Renal pelvis (tissue), 4 donors: ENCODE measurements around the gene EDAR. TPM values are rescaled to one million over a fixed set of nuclear protein-coding genes. Genes with fewer than 3 reads are reported as not detected.

Experiments
- DNase-seq: peaks from one replicate; pipeline ENCODE4 v3.0.0-alpha.2; 2013
- polyA plus RNA-seq, 3 donors: library from polyadenylated mRNA; unstranded; fragments of 120-200 nt; gene quantifications; one replicate each; pipeline ENCODE4 v1.2.1, GENCODE V29; 2013; ENCODE audit not compliant: insufficient read length in 3 of 3

EDAR gene
- polyA plus RNA-seq, 3 donors = 2.5 to 3.5 (median 3.0) TPM

DNA sequence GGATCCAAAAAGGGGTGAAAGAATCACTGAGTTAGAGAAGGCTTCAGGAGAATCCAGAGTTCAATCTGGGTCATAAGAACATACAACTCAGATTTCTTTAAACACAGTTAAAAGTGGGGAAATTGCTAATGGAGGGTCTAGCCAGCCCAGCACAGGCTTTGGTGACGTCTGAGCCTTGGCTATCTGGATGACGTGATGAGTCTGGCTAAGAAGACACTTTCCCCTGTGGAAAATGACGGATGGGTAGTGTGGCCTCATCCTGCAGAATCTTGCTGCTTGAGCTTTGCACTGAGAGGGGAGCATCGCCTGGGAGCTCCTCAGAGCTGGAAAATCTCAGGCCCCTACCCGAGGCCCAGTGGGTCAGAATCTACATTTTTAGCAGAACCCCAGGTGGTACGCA is 19.2 kb downstream of the EDAR start:
- DNase-seq = no peak

DNA sequence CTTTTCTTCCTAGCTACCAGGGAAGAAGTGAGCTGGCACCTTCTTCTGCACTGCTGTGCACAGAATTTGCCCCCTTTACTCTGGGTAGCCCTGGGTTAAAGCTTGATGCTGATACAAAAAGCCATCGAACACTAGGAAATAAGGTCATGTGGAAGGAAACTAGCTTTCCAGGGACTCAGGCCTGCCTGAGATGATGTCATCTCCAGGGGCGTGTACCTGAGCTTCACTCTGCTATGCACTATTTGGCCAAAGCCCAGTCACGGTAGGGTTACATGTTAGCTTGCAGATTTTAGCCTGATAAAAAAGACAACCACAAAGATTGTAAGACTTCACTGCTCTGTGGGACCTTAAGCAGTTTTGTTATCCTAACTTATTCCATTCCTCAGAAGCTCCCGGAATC is 20.4 kb downstream of the EDAR start:
- DNase-seq = no peak

GRCh38 chr2:108967757-108968156 is 21.3 kb downstream of the EDAR start:
- DNase-seq = no peak

DNA sequence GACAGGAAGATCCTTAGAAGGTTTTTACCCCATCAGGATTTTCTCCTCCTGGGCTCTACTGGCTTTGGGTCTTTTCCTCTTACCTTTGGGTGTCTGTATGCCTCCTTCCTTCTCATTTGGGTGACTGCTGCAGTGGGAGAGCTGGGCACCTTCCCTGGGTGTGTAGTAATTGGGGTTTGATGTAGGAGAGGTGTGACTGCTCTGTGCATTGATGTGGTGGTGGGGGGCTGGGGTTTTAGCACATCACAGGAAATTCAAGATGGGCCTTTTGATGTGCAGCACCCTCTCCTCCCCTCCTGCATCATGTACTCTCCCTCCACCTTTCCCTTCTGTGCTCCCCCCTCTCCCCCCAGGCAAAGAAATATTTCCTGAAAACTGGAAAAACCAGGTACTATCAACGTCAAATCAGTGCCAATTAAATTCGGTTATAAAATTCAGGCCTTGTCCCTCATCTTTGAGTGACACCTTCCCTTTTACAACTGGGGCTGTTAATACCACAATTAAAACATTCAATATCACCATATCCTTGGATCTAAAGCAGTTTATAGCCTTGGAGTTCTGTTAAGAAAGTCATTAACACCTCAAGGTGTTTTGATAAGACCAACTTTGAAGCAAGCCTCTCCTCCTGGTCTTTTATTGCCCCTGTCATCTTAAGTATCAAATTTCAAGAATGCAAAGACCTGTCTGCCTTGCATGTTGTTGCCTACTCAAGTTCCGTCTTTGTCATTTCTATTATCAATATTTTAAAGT is 23.3 kb downstream of the EDAR start:
- DNase-seq = no peak

GRCh38 chr2:108963057-108963456 is 26.0 kb downstream of the EDAR start:
- no peak for DNase-seq

- no peak for DNase-seq
These were observed 27.2 kb downstream of the EDAR start for GRCh38 chr2:108961796-108962195.

GRCh38 chr2:108960006-108960405 is 29.0 kb downstream of the EDAR start:
- DNase-seq = no peak

DNA sequence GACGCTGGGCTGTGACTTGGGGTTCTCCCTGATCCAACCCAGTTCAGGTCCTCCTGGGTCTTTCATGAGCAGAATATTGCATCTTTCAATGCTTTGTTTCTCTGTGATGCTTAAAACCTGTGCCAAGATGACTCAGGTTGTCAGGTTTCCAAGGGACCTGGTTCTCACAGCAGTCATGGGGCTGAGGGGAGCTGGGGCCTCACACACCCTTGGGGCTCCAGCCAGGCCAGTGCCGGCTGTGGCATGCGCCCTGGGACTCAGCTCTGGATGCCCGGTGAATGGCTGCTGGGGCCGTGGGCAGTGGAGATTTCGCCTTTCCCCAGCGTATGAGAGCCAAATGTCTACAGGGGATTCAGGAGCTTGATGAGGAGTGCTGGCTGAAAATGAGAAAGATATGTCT is 29.6 kb downstream of the EDAR start:
- no peak for DNase-seq

- DNase-seq = no peak
These were observed 30.2 kb downstream of the EDAR start for GRCh38 chr2:108958632-108959341.

DNA sequence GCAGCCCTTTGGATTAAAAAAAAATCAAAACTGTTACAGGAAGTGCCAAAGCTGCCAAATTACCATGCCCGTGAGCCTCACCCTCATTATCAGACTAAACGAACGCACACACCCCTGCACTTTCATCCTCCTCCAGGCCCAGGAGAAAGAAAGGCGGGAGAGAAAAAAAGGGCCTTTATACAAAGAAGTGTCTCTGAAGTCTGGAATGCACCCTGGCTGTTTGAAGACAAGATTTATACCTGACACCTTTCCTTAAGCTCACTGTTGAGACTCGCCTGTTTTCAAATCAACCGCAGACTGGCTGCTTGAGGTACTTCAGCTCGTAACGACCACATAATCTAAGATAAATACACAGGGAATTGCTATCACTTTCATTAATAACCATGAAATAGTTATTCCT is 31.0 kb downstream of the EDAR start:
- DNase-seq = no peak

DNA sequence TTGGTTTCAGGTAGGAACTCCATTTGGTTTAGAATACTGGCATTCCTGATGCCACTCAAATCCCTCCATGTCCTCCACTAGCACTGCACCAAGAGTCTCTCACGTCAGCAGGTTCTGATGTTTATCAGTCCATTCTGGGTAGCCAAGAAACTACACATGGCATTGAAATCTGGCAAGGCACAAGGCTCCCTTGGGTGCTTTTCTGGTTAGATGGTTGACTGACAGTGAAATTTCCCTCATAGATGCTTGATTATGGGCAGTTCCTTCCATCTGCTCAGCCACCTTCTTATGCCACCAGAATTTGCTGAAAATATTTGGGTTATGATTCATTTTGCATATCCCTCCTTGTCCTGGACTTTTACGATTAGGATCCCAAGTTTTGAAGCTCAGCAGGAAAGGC is 32.6 kb downstream of the EDAR start:
- DNase-seq = no peak

DNA sequence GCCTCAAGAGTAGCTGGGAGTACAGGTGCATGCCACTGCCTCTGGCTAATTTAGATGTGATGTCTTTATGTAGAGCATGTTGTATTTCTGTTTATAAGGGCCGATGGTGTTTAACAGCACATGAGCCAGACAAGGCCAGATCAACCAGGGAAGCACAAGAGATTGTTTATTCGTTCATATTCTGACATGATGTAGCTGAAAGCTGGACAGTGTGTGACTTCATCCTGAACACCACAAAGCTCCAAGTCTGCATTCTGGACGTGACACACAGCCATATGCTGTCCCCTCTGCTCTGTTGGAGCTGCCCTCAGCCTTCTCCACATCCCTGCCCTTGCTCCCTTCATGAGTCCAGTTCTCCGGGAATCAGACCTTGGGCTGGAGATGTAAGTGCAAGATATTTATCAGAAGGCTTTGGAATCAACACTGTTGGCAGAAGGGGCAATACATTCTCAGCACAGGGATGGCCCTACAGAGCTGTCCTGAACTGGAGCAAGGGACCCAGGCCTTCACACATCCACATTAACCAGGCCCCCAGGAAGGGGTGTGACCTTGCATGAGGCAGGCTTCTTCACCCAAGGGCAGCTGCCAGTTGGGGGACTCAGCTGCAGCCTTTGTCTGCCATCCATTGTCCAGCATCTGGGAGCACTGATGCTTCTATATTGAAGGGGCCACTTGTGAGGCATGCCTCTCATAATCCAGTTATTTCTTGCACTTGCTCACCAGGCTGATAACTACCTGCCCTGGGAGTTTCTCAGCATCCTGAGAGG is 38.5 kb downstream of the EDAR start:
- no peak for DNase-seq

DNA sequence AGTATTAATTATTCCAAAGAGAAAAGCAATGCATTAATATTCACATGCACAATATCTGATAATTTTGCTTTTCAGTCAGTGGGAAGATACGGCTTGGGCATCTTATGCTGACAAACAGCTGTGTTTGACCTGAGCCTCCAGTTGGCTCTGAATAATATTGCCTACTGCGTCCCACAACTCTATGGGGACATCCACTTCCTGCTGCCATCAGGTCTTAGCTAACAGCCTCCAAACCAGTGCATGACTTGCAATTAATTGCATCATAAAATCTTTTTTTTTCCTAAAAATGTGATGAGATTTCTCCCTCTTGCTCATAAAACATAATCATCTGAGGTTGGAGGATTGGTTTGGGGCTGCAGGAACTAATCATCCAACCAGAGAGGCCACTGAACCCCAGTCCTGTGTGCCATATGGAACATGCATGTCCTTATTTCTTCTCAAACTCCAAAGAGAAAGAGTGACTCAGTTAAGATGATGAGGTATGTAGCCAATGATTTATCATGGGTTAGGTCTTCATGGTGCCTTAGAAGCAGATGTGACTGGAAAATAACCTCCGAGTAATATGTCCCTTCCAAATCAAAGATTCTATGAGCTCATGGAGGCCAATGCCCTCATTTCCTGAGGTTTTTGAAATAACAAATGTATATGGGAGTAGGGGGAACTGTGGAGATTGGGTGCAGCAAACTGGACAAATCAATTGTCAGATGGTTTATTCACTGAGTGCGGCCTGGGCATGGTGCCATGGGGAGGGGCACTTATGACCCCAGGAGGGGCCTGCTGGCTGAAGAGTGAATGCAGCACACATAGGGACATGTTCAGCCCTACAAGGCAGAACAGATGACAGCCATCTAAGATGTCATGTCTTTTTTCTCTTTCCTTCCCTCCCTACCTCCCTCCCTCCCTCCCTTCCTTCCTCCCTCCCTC is 39.4 kb downstream of the EDAR start:
- no peak for DNase-seq

GRCh38 chr2:108947271-108947907 is 41.6 kb downstream of the EDAR start:
- DNase-seq = no peak

DNA sequence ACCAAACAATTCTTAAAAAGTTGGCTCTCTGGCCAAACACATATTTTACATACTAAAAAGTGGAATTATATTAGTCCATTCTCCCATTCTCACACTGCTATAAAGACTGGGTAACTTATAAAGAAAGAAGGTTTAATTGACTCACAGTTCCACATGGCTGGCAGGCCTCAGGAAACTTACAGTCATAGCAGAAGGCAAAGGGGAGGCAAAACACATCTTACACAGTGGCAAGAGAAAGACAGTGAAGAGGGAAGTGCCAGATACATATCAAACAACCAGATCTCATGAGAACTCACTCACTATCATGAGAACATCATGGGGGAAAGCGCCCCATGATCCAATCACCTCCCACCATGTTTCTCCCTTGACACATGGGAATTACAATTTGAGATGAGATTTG is 42.6 kb downstream of the EDAR start:
- no peak for DNase-seq

- no peak for DNase-seq
These were observed 43.1 kb downstream of the EDAR start for GRCh38 chr2:108945969-108946368.

DNA sequence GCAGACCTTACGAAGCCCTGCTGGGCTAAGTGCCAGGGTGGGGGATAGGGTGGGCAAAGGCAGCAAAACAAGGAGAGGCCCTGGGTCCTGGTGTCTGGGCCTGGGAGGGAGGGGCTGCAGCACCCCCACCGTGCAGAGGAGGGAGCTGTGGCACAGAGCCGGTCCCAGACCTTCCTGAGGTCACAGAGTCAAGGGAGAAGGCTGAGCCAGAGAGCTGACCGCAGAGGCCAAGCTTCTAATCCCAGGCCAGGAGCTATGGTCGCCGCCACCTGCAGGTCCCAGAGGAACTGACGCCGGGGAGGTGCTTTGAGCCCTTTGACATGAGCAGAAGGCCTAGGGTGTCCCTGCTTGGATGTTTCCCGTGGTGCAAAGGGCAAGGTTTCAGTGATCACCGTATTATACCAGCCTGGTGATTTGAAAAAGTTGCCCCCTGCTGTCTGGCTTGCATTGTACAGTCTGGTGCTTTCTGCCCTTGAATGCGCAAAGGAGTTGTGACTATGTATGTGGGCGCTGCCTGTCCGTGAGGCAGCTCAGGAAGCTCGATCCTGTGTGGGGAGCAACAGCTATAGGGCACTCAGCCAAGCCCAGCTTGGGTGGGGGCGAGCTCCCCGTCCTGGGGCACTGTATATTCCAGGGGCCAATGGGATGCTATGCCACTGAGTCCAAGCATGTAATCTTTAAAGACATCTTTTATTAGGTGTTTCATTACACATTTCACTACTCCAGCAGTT is 44.3 kb downstream of the EDAR start:
- DNase-seq = no peak

DNA sequence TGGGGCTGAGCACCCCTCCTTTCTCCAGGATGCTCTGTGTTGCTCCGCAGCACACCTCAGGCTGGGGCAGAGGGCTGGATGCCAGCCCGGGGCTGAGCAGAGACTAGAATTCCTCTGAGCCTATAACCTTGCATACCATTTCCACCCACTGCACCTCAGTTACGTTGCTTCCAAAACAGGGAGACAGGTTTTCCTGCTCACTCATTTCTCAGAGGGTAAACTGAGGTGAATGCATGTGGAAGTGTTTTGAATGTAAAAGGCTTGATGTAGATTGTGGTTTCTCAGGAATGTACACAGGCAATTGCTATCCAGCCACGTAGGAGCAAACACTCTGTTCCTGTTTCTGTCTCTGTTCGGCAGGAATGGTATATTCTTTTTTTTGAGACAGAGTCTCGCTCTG is 45.3 kb downstream of the EDAR start:
- no peak for DNase-seq

- DNase-seq = peak; percentile 69
These were observed 46.1 kb downstream of the EDAR start for GRCh38 chr2:108942888-108943287.

GRCh38 chr2:108942231-108942825 is 46.7 kb downstream of the EDAR start:
- DNase-seq = no peak
